Spleen (tissue), 7 donors: ENCODE data around the gene PLCB3.
"Not testable (repeated sequence)": the region's sequence is repeated elsewhere in the genome, so short reads cannot be mapped to it uniquely, and the experiment has no call there.

Source experiments
- POLR2AphosphoS5 ChIP-seq, 3 donors: sonication (generic); formaldehyde crosslinking; IDR thresholded peaks; one replicate each; pipeline ENCODE4 v1.5.1; 2017; ENCODE audit warnings: antibody characterized with exemption in 3 of 3
- TF ChIP-seq, protein P1 (sequence below), 11 experiments: fragments of 200-600 bp in 7 of 11; fragments of 450-650 bp in 4 of 11; sonication (generic) in 4 of 11; IDR thresholded peaks in 8 of 11; conservative IDR thresholded peaks in 3 of 11; 1 replicate in 7 of 11; 2 replicates in 4 of 11; pipeline versions ENCODE4 v1.4.0 to v1.8.0; 2016 to 2021; ENCODE audit warnings: antibody characterized with exemption in 11 of 11, inconsistent platforms in 4 of 11, mild to moderate bottlenecking in 1 of 11
- donor health status: DM: no; HTN: no; CAD: no; lungs with moderate emphysema.
- donor health status: DM: no; HTN: no; CAD: no.
- donor health status: DM: no; HTN: no; CAD: no.

DNA sequence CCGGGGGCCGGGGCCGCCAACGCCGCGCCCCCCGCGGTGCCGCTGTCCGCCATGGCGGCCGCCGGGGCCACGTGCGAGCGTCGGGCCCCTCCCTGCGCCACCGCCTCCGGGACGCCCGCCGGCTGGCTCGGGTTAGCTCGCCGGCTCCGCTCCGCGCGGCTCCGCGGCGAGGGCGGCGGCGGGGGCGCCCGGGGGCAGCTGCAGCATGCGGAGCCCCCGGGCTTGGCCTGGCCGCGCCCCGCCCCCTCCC, 4.8 kb upstream of the PLCB3 start:
- TF ChIP-seq, protein P1, sequence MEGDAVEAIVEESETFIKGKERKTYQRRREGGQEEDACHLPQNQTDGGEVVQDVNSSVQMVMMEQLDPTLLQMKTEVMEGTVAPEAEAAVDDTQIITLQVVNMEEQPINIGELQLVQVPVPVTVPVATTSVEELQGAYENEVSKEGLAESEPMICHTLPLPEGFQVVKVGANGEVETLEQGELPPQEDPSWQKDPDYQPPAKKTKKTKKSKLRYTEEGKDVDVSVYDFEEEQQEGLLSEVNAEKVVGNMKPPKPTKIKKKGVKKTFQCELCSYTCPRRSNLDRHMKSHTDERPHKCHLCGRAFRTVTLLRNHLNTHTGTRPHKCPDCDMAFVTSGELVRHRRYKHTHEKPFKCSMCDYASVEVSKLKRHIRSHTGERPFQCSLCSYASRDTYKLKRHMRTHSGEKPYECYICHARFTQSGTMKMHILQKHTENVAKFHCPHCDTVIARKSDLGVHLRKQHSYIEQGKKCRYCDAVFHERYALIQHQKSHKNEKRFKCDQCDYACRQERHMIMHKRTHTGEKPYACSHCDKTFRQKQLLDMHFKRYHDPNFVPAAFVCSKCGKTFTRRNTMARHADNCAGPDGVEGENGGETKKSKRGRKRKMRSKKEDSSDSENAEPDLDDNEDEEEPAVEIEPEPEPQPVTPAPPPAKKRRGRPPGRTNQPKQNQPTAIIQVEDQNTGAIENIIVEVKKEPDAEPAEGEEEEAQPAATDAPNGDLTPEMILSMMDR (IDR thresholded peaks at IDR 0.05 in 8 of 11, conservative IDR thresholded peaks at IDR 0.05 in 3 of 11) = not testable (repeated sequence)
- TF ChIP-seq POLR2AphosphoS5 (IDR thresholded peaks at IDR 0.05) = not testable (repeated sequence)
